CD14-positive monocyte (primary cell): Measurements from ENCODE around the gene PKIB. TPM values are rescaled to one million over a fixed set of nuclear protein-coding genes. Genes with fewer than 3 reads are reported as not detected.

Source experiments
- DNase-seq, 3 donors: peaks; one replicate each; pipeline ENCODE4 v3.0.0-alpha.2; 2011 to 2022
- H2AFZ ChIP-seq: 2 replicates; pipeline ENCODE4 v1.6.0; 2012; ENCODE audit warnings: mild to moderate bottlenecking, low read depth, low read length, inconsistent platforms; ENCODE audit not compliant: insufficient read depth, poor library complexity, severe bottlenecking
- H3K27ac ChIP-seq, 2 donors: 1 replicate in 1 of 2; 2 replicates in 1 of 2; pipeline ENCODE4 v1.5.1; 2012 to 2013; ENCODE audit warnings: low read length in 2 of 2, control low read depth in 1 of 2, inconsistent platforms in 1 of 2, low read depth in 1 of 2, mild to moderate bottlenecking in 1 of 2
- H3K27me3 ChIP-seq, 2 donors: one replicate each; pipeline versions ENCODE4 v1.6.0 to v1.6.1; 2011 to 2013; ENCODE audit warnings: low read length in 2 of 2; ENCODE audit not compliant: control insufficient read depth in 2 of 2, insufficient read depth in 2 of 2
- H3K36me3 ChIP-seq, 2 donors: replicated peaks in 1 of 2; 1 replicate in 1 of 2; 2 replicates in 1 of 2; pipeline versions ENCODE4 v1.5.1 to v1.6.1; 2012 to 2013; ENCODE audit warnings: low read length in 2 of 2, control low read depth in 1 of 2, inconsistent platforms in 1 of 2, mild to moderate bottlenecking in 1 of 2; ENCODE audit not compliant: insufficient read depth in 2 of 2, control insufficient read depth in 1 of 2
- H3K4me1 ChIP-seq, 2 donors: 1 replicate in 1 of 2; 2 replicates in 1 of 2; pipeline versions ENCODE4 v1.5.1 to v1.6.1; 2012 to 2013; ENCODE audit warnings: low read length in 2 of 2, control low read depth in 1 of 2, inconsistent platforms in 1 of 2, mild to moderate bottlenecking in 1 of 2, moderate library complexity in 1 of 2; ENCODE audit not compliant: insufficient read depth in 2 of 2, control insufficient read depth in 1 of 2
- H3K4me2 ChIP-seq: replicated peaks from 2 replicates; pipeline ENCODE3; 2012; ENCODE audit warnings: low read length, moderate library complexity, mild to moderate bottlenecking; ENCODE audit not compliant: poor library complexity, severe bottlenecking; ENCODE audit errors: extremely low read depth
- H3K4me3 ChIP-seq, 3 experiments: fragments of 200-600 bp in 1 of 3; sonication (generic) in 1 of 3; replicated peaks in 1 of 3; 1 replicate in 2 of 3; 2 replicates in 1 of 3; pipeline ENCODE4 v1.5.1; 2011 to 2013; ENCODE audit warnings: low read length in 3 of 3, mild to moderate bottlenecking in 3 of 3, control low read depth in 2 of 3, low read depth in 2 of 3, inconsistent platforms in 1 of 3, moderate library complexity in 1 of 3
- H3K79me2 ChIP-seq: 2 replicates; pipeline ENCODE4 v1.6.0; 2012; ENCODE audit warnings: mild to moderate bottlenecking, control low read depth, inconsistent platforms, low read length, moderate library complexity; ENCODE audit not compliant: insufficient read depth
- H3K9ac ChIP-seq: 2 replicates; pipeline ENCODE4 v1.6.0; 2017; ENCODE audit warnings: low read length, mild to moderate bottlenecking; ENCODE audit not compliant: insufficient read depth, poor library complexity, severe bottlenecking
- H3K9me3 ChIP-seq, 2 donors: replicated peaks in 1 of 2; 1 replicate in 1 of 2; 2 replicates in 1 of 2; pipeline versions ENCODE4 v1.5.1 to v1.6.1; 2012 to 2013; ENCODE audit warnings: low read length in 2 of 2, control low read depth in 1 of 2; ENCODE audit not compliant: control insufficient read depth in 1 of 2, insufficient read depth in 1 of 2
- H4K20me1 ChIP-seq: 2 replicates; pipeline ENCODE4 v1.6.0; 2012; ENCODE audit warnings: mild to moderate bottlenecking, low read length, control low read depth, moderate library complexity; ENCODE audit not compliant: insufficient read depth
- H3K27ac Mint-ChIP-seq, 7 donors: one replicate each; pipeline ENCODE4 v1.8.0; 2020; ENCODE audit warnings: mild to moderate bottlenecking in 7 of 7, mixed read lengths in 7 of 7, moderate library complexity in 6 of 7, inconsistent platforms in 2 of 7
- H3K27me3 Mint-ChIP-seq, 3 donors: one replicate each; pipeline ENCODE4 v1.8.0; 2021 to 2022; ENCODE audit warnings: low read depth in 3 of 3, mild to moderate bottlenecking in 3 of 3, mixed read lengths in 3 of 3, moderate library complexity in 3 of 3, inconsistent platforms in 1 of 3
- H3K36me3 Mint-ChIP-seq, 2 donors: one replicate each; pipeline ENCODE4 v1.8.0; 2020; ENCODE audit warnings: mixed read lengths in 2 of 2, inconsistent platforms in 1 of 2, mild to moderate bottlenecking in 1 of 2
- H3K4me1 Mint-ChIP-seq: one replicate; pipeline ENCODE4 v1.8.0; 2020; ENCODE audit warnings: mild to moderate bottlenecking, mixed read lengths
- H3K4me3 Mint-ChIP-seq, 2 donors: one replicate each; pipeline ENCODE4 v1.8.0; 2020; ENCODE audit warnings: mild to moderate bottlenecking in 2 of 2, mixed read lengths in 2 of 2, moderate library complexity in 1 of 2
- H3K9me3 Mint-ChIP-seq, 7 donors: one replicate each; pipeline ENCODE4 v1.8.0; 2020 to 2022; ENCODE audit warnings: mixed read lengths in 7 of 7, mild to moderate bottlenecking in 6 of 7, moderate library complexity in 6 of 7, inconsistent platforms in 2 of 7
- WGBS: methylation state at CpG from one replicate; pipeline ENCODE4 v1.1.5; 2013; ENCODE audit warnings: missing lambda C conversion rate; ENCODE audit not compliant: insufficient coverage; 5-methylcytosine and 5-hydroxymethylcytosine counted together
- intact Hi-C, 2 donors: fragments of 100-400 bp; cut with micrococcal nuclease; formaldehyde crosslinking; loops; one replicate each; pipeline versions ENCODE4 v1.15.0 to v1.15.1; 2023
- polyA plus RNA-seq, 3 donors: library from polyadenylated mRNA; depleted of rRNA in 1 of 3; unstranded in 2 of 3; stranded (reverse) in 1 of 3; fragments of 300-500 nt in 2 of 3; fragments of >200 nt in 1 of 3; fragmentation: Illumina TruSeq in 2 of 3; gene quantifications; 1 replicate in 2 of 3; 2 replicates in 1 of 3; pipeline ENCODE4 v1.2.3, GENCODE V29; 2012 to 2021
- TF ChIP-seq, protein P1 (sequence below): fragments of 200-600 bp; IDR thresholded peaks from one replicate; pipeline ENCODE4 v1.8.0; 2022; ENCODE audit warnings: antibody characterized with exemption, mild to moderate bottlenecking

Gene PKIB
- polyA plus RNA-seq, 3 donors, result 1.3 to 2.0 (median 1.4) TPM

GRCh38 chr6:122694602-122695001, 84.4 kb downstream of the PKIB start:
- Histone ChIP-seq H4K20me1 (no peaks in the 10 kb centered on the region), H3K4me2 (no peak overlapping the region), H3K36me3 (no peaks in the 10 kb centered on the region), H3K4me3 (no peak overlapping the region), H3K9ac (no peak overlapping the region), H2AFZ (no peak overlapping the region), H3K4me1 (no peaks in the 10 kb centered on the region), H3K27ac (no peak overlapping the region), H3K79me2 (no peaks in the 10 kb centered on the region), H3K9me3 (no peaks in the 10 kb centered on the region), H3K27me3 (no peaks in the 10 kb centered on the region)
- Mint-ChIP-seq H3K27ac (peak overlapping the region in 1 of 7 donors; percentile 0), H3K4me3 (no peak overlapping the region), H3K4me1 (no peaks in the 10 kb centered on the region), H3K27me3 (peaks cover 2 to 4% (median 2%) of the 10 kb centered on the region in 3 donors), H3K9me3 (peaks cover 0 to 7% (median 0%) of the 10 kb centered on the region in 7 donors), H3K36me3 (no peaks in the 10 kb centered on the region)
- WGBS, result 93% methylated on average over 3 of the region's 3 CpGs
- intact Hi-C loops, result no loop called here
- DNase-seq, result no peak
- TF ChIP-seq, protein P1, sequence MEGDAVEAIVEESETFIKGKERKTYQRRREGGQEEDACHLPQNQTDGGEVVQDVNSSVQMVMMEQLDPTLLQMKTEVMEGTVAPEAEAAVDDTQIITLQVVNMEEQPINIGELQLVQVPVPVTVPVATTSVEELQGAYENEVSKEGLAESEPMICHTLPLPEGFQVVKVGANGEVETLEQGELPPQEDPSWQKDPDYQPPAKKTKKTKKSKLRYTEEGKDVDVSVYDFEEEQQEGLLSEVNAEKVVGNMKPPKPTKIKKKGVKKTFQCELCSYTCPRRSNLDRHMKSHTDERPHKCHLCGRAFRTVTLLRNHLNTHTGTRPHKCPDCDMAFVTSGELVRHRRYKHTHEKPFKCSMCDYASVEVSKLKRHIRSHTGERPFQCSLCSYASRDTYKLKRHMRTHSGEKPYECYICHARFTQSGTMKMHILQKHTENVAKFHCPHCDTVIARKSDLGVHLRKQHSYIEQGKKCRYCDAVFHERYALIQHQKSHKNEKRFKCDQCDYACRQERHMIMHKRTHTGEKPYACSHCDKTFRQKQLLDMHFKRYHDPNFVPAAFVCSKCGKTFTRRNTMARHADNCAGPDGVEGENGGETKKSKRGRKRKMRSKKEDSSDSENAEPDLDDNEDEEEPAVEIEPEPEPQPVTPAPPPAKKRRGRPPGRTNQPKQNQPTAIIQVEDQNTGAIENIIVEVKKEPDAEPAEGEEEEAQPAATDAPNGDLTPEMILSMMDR, result no peak

DNA sequence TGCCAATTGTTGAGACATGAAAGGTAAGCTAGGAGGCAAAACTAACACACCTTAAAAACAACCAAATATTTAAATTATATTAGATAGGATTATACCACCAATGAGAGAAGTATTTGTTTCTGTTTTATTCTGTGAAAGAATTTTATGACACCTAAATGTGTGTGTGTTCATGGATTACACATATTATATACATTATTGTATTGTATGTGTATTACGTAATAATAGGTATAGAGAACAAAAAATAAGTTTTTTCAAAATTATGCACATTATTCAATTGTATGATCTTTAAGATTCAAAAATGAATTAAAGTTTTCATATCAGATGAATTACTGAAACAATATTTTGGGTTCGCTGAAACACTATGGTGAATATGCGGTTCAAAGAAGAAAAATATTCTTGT, 85.0 kb downstream of the PKIB start:
- Histone ChIP-seq H3K9me3 (no peaks in the 10 kb centered on the region), H3K4me1 (no peaks in the 10 kb centered on the region), H3K27ac (no peak overlapping the region), H3K79me2 (no peaks in the 10 kb centered on the region), H2AFZ (no peak overlapping the region), H3K4me2 (no peak overlapping the region), H3K4me3 (no peak overlapping the region), H3K36me3 (no peaks in the 10 kb centered on the region), H3K27me3 (no peaks in the 10 kb centered on the region), H4K20me1 (no peaks in the 10 kb centered on the region), H3K9ac (no peak overlapping the region)
- Mint-ChIP-seq H3K9me3 (peaks cover 0 to 5% (median 2%) of the 10 kb centered on the region in 7 donors), H3K27me3 (peaks cover 0 to 4% (median 2%) of the 10 kb centered on the region in 3 donors), H3K4me3 (no peak overlapping the region), H3K27ac (no peak overlapping the region), H3K4me1 (no peaks in the 10 kb centered on the region), H3K36me3 (no peaks in the 10 kb centered on the region)
- WGBS, result no CpG with 5 or more reads among the region's 3 CpGs
- TF ChIP-seq, protein P1, result no peak
- intact Hi-C loops, result no loop called here
- no peak for DNase-seq
